BJ (cell line): ENCODE data around the gene SSC4D. TPM values are rescaled to one million over a fixed set of nuclear protein-coding genes. Genes with fewer than 3 reads are reported as not detected.

ENCODE experiments used
- CTCF ChIA-PET: fragments of 350-600 bp; formaldehyde crosslinking; extraction: SDS; loops from one replicate; lab custom pipeline; 2021; ENCODE audit warnings: antibody characterized with exemption, inconsistent platforms; lab: Yijun Ruan, JAX
- POLR2A ChIA-PET: fragments of 300-600 bp; sonication (Branson Sonifier 250); formaldehyde crosslinking; extraction: SDS; loops from one replicate; lab custom pipeline; 2021; ENCODE audit warnings: antibody characterized with exemption; lab: Charles Lee
- DNase-seq: peaks from one replicate; pipeline ENCODE4 v3.0.0-alpha.2; 2011; ENCODE audit warnings: low read depth
- H3K27me3 ChIP-seq: 2 replicates; pipeline ENCODE4 v1.6.0; 2011; ENCODE audit warnings: low read length; ENCODE audit not compliant: control insufficient read depth, insufficient read depth
- H3K36me3 ChIP-seq: 2 replicates; pipeline ENCODE4 v1.5.1; 2011; ENCODE audit warnings: low read length; ENCODE audit not compliant: control insufficient read depth, insufficient read depth
- H3K4me3 ChIP-seq: 2 replicates; pipeline ENCODE4 v1.5.1; 2011; ENCODE audit warnings: low read depth, mild to moderate bottlenecking, control low read depth, low read length
- CTCF ChIP-seq: IDR thresholded peaks from 2 replicates; pipeline ENCODE4 v1.5.1; 2011; ENCODE audit warnings: low read depth, mild to moderate bottlenecking, control low read depth, inconsistent platforms, low read length, moderate library complexity; ENCODE audit not compliant: insufficient read depth
- polyA plus RNA-seq: library from polyadenylated mRNA; depleted of rRNA; stranded (reverse); fragments of >200 nt; gene quantifications from 2 replicates; pipeline ENCODE4 v1.2.3, GENCODE V29; 2011; rRNA removed

SSC4D gene
- polyA plus RNA-seq, 1 experiment: 0.92 TPM

DNA sequence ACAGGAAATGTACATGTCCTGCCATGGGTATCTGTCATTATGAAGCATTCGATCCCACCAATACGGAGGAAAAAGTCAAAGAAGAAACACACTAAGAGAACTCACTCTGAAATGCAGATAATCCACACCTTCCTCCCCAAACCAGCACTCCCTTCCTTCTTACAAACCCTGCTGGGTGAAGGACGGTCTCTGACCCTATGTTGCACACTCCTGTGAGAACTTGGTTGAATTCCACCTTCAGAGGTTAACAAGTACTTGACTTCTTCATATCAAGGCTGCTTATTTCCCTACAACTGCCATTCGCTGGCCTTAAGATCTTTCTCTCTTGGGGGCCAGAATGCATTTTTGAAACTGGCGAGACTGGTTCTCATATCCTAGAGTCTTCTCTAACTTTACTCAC lies 67.3 kb downstream of the SSC4D start:
- no peak for TF ChIP-seq CTCF
- Histone ChIP-seq H3K4me3 (no peak overlapping the region), H3K36me3 (peaks cover 15% of the 10 kb centered on the region), H3K27me3 (no peaks in the 10 kb centered on the region)
- CTCF ChIA-PET: no interaction called here
- no peak for DNase-seq
- POLR2A ChIA-PET: no interaction called here

DNA sequence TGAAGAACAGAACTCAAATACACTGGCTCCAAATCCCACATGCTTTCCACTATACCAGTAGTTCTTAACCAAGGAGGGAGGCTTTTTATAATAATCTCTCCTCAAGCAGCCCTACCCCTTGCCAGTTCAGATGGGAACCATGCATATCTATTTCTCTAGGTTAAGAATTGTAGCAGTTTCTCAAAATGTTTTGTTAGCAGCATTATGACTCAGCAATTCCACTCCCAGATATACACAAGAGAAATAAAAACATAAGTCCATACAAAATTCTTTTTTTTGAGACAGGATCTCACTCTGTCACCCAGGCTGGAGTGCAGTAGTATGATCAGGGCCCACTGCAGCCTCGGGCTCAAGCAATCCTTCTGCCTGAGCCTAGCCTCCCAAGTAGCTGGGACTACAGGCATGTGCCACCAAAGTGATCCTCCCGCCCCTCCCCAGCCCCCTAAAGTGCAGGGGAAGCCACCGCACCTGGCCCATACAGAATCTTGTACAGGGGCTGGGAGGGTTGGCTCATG lies 68.8 kb downstream of the SSC4D start:
- DNase-seq: no peak
- H3K36me3 ChIP-seq: peaks cover 6% of the 10 kb centered on the region
- ChIA-PET CTCF (interaction anchor here (0.6 to 1.0 kb wide), 2 partner anchors 9 to 14 kb away, joined by 3 read pairs; no protein-coding TSS in a partner anchor), POLR2A (no interaction called here)
- no peak overlapping the region for H3K4me3 ChIP-seq
- TF ChIP-seq CTCF: no peak
- no peaks in the 10 kb centered on the region for H3K27me3 ChIP-seq

Other genes with a start within 250 kb of the SSC4D start
- 0.48 and 0.80 TPM in 2 replicates for gene SRRM3, start 207.8 kb downstream of the SSC4D start, polyA plus RNA-seq
- 642 and 966 TPM in 2 replicates for gene HSPB1, start 107.0 kb downstream of the SSC4D start, polyA plus RNA-seq
- 48.8 and 62.2 TPM in 2 replicates for gene YWHAG, start 50.7 kb downstream of the SSC4D start, polyA plus RNA-seq
- gene ZP3, start 15.3 kb upstream of the SSC4D start, polyA plus RNA-seq: 1.6 and 2.5 TPM in 2 replicates
- gene DTX2, start 52.0 kb upstream of the SSC4D start, polyA plus RNA-seq: 2.0 and 3.3 TPM in 2 replicates
- not detected in 2 replicates for gene UPK3B, start 100.9 kb upstream of the SSC4D start, polyA plus RNA-seq
- not detected in 2 replicates for gene SPDYE16, start 133.6 kb upstream of the SSC4D start, polyA plus RNA-seq
- gene POMZP3, start 217.6 kb upstream of the SSC4D start, polyA plus RNA-seq: 3.2 and 4.7 TPM in 2 replicates